Fibroblast of skin of right quadriceps (primary cell): ENCODE measurements around the gene STRN.
"Not testable (repeated sequence)": the region's sequence is repeated elsewhere in the genome, so short reads cannot be mapped to it uniquely, and the experiment has no call there.

Source experiments
- DNase-seq: peaks from one replicate; pipeline ENCODE4 v3.0.0-alpha.2; 2013

STRN gene, protein sequence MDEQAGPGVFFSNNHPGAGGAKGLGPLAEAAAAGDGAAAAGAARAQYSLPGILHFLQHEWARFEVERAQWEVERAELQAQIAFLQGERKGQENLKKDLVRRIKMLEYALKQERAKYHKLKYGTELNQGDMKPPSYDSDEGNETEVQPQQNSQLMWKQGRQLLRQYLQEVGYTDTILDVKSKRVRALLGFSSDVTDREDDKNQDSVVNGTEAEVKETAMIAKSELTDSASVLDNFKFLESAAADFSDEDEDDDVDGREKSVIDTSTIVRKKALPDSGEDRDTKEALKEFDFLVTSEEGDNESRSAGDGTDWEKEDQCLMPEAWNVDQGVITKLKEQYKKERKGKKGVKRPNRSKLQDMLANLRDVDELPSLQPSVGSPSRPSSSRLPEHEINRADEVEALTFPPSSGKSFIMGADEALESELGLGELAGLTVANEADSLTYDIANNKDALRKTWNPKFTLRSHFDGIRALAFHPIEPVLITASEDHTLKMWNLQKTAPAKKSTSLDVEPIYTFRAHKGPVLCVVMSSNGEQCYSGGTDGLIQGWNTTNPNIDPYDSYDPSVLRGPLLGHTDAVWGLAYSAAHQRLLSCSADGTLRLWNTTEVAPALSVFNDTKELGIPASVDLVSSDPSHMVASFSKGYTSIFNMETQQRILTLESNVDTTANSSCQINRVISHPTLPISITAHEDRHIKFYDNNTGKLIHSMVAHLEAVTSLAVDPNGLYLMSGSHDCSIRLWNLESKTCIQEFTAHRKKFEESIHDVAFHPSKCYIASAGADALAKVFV

DNA sequence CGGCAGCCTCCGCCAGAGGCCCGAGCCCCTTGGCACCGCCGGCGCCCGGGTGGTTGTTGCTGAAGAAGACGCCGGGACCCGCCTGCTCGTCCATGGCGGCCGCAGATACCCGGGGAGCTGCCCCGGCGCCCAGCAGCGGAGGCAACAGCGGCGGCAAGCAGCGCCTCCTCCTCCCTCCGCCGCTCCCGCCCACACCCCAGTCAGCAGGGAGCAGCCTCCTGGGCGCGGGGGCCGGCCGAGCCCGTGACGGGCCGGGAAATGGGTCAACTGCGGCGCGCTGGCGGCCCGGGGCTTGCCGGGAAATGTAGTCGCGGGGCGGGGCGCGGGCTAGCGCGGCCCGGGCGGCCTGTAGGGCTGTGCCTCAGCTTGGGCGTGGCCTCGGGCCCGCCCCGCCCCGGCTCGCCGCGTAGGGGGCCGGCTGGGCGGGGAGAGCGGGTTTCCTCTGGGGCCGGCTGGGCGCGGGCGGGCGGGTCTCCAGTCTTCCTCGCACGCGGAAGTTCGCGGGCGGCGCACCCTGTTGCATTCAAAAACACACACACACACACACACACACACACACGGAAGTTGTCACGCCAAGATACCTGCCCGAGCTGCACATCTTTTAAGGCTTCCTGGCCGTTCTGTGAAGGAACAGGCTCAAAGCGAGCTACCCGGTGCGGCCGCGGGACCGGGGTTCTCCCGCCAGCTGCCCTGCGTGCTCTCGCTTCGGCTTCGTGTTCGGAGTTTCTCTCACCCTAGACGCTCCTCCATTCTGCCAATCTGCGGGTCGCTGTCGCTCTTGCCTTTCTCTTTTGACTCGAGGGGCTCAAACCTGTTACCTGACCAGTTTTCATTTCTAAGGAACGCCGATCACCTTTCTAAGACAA, at the start of gene STRN:
TSS of gene STRN (minus strand) at position 167 of the 866 bp plus-strand sequence. CDS start at position 94, 73 bp downstream.
- DNase-seq, result peak; percentile 96

- DNase-seq, result no peak
Observed at GRCh38 chr2:37013315-37013641, 46.9 kb upstream of the STRN start.

- no peak for DNase-seq
Observed at GRCh38 chr2:37011130-37011529, 44.8 kb upstream of the STRN start.

GRCh38 chr2:37005118-37005868, 39.0 kb upstream of the STRN start:
- peak; percentile 13 for DNase-seq

- DNase-seq, result no peak
Observed at GRCh38 chr2:37000988-37001556, 34.7 kb upstream of the STRN start.

GRCh38 chr2:37000318-37000717, 34.0 kb upstream of the STRN start:
- DNase-seq, result no peak

GRCh38 chr2:36999416-36999815, 33.1 kb upstream of the STRN start:
- DNase-seq, result not testable (repeated sequence)

DNA sequence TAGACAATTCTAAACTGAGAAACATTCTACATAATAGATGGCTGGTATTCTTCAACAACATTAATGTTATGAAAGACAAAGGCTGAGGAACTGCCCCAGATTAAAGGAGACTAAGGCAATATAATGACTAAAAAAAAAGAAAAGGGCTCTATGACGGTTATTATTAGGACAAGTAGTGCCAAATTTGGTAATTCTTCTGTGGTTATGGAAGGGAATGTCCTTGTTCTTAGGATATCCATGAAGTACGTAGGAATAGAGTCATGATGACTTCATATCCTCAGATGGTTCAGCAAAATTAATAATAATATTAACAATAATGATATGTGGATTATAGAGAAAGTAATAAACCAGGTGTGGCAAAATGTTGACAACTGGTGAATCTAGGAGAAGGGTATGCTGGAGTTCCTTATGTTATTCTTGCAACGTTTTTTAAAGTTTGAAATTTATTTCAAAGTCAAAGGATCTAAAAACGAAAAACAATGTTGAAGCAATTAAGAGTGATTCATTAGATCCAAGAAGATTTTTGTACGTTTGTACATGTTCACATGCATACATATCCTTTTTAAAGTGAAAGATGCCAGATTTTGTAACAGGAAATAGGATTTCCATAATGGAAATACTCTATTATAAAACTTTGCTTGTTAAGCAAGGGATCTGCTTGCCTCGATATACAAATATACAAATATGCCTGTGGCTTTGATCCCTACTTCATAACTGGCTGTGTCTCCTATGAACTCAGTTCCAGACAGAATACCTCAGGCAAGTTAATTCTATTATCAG, 27.7 kb upstream of the STRN start:
- peak; percentile 7 for DNase-seq

GRCh38 chr2:36988008-36988407, 21.7 kb upstream of the STRN start:
- no peak for DNase-seq

- DNase-seq, result no peak
Observed at GRCh38 chr2:36982467-36982866, 16.1 kb upstream of the STRN start.

GRCh38 chr2:36981911-36982310, 15.6 kb upstream of the STRN start:
- no peak for DNase-seq

GRCh38 chr2:36979007-36979406, 12.7 kb upstream of the STRN start:
- not testable (repeated sequence) for DNase-seq

DNA sequence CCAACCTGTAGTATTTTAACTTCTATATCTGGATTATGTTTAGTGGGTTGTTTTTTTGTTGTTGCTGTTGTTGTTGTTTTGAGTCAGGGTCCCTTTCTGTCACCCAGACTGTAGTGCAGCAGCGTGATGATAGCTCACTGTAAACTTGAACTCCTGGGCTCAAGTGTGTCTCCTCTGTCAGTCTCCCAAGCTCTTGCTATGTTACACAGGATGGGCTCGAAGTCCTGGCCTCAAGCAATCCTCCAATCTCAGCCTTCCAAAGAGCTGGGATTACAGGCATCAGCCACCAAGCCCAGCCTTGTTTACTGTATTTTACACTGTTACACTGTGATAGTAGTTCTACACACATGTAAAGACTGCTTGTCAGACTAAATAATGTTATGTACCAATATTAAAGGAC, 9.7 kb upstream of the STRN start:
- no peak for DNase-seq

GRCh38 chr2:36975306-36975705, 9.0 kb upstream of the STRN start:
- no peak for DNase-seq

- DNase-seq, result no peak
Observed at GRCh38 chr2:36973320-36973719, 7.0 kb upstream of the STRN start.

DNA sequence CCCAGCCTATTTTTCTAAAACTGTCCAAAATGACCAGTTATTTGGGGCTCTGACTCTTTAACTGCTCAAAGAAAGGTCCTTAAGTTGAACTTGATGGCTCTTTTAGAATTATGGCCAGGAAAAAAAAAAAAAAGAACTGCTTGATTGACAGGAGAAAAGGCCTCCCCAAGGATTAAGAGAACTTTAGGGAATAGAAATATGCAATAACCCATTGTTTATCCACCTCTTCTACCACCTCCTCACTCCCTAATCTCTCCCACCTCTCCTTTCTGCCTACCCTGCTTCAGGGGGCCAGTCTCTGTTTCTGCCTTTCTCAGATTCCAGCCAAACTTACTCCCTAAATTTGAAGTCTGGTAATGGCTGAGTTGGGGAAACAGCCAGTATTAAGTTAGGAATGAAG, 5.7 kb upstream of the STRN start:
- DNase-seq, result no peak

- no peak for DNase-seq
Observed at GRCh38 chr2:36967236-36967876, 1.0 kb upstream of the STRN start.

DNA sequence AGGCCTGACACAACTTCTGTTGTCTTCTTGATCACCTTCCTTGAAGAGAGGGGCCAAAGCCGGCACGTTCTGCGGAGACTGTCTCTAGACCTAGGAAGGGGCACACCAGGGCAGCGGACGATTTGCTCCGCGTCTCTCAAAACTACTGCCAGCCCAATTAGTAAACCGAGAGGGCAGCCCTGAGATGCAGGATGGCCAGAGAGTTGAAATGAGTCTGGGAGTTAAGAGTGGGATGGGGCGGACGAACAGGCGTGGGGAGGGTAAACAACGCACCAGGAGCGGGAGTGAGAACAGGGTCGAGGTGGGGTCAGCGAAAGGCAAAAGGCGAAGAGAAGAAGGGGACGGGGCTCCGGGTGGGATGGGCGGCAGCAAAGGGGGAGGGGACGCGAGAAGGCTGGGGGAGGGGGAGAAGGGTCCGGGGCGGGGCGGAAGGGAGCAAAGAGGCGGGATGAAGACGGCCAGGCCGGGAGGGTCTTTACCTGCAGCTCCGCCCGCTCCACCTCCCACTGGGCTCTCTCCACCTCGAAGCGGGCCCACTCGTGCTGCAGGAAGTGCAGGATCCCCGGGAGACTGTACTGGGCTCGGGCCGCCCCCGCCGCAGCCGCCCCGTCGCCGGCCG, 476 bp downstream of the STRN start:
- DNase-seq, result no peak

DNA sequence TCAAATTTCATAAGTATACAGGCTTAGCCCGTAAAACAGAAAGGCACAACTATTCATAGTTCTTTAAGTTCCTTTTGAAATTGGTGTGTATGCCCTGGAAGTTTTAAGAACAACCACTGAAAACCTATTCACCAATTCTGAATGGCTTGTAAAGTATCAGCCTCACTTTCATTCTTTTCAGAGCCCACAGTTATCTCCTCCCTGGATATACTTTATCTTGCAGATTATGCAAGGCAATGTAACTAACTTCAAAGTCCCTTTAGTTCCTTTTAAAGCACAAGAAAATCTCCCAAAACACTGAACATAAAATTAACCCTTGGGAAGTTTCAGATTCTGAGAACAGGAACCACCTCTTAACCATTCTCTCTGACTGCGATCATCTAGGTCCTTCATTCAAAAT, 1.1 kb downstream of the STRN start:
- no peak for DNase-seq

DNA sequence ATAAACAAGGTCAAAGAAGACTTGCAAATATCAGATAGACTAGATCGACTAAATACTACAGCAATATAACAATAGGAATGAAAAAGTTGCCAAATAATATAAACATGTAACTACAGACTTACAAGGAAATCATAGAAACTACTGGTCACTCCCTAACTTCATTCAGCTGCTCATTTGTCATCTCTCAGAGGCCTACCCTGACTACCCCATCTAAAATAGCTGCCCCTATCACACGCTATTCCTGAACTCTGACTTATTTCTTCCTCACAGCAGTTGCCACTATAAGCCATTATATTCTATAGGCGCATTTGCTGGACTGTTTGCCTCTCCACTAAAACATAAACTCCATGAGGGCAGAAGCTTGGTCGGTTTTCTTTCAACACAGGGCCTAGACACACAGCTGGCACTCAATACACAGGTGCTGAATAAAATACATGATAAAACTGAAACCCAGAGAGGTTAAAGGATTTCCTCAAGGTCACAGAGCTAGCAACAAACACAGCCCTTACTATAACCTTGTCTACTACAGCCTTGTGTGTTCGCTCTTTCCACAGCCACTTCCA, 1.8 kb downstream of the STRN start:
- no peak for DNase-seq
